GM18519 (cell line): ENCODE measurements around the gene GAB1.
"Not testable (repeated sequence)": the region's sequence is repeated elsewhere in the genome, so short reads cannot be mapped to it uniquely, and the experiment has no call there.

Experiments used
- ATAC-seq: cut with Tn5 transposase; IDR thresholded peaks from one replicate; pipeline ENCODE4 v1.9.1; 2021; ENCODE audit warnings: mild to moderate bottlenecking, moderate library complexity; ENCODE audit not compliant: unreplicated experiment, low FRiP score

Gene GAB1

GRCh38 chr4:143337600-143338287 lies 1.1 kb downstream of the GAB1 start:
- no peak for ATAC-seq

GRCh38 chr4:143338313-143338712 lies 1.6 kb downstream of the GAB1 start:
- no peak for ATAC-seq

GRCh38 chr4:143339497-143339896 lies 2.8 kb downstream of the GAB1 start:
- no peak for ATAC-seq

GRCh38 chr4:143341186-143341755 lies 4.6 kb downstream of the GAB1 start:
- no peak for ATAC-seq

GRCh38 chr4:143343276-143343831 lies 6.7 kb downstream of the GAB1 start:
- ATAC-seq, result no peak

GRCh38 chr4:143344041-143344440 lies 7.4 kb downstream of the GAB1 start:
- no peak for ATAC-seq

GRCh38 chr4:143344774-143345173 lies 8.1 kb downstream of the GAB1 start:
- no peak for ATAC-seq

- no peak for ATAC-seq
Measured at GRCh38 chr4:143345356-143345755, 8.7 kb downstream of the GAB1 start.

GRCh38 chr4:143346206-143346605 lies 9.5 kb downstream of the GAB1 start:
- ATAC-seq, result no peak

GRCh38 chr4:143347484-143348111 lies 10.9 kb downstream of the GAB1 start:
- ATAC-seq, result no peak

GRCh38 chr4:143348233-143349077 lies 11.8 kb downstream of the GAB1 start:
- no peak for ATAC-seq

- ATAC-seq, result not testable (repeated sequence)
Measured at GRCh38 chr4:143349858-143350527, 13.3 kb downstream of the GAB1 start.

GRCh38 chr4:143351149-143351691 lies 14.5 kb downstream of the GAB1 start:
- no peak for ATAC-seq

- ATAC-seq, result no peak
Measured at GRCh38 chr4:143351774-143352451, 15.2 kb downstream of the GAB1 start.

- no peak for ATAC-seq
Measured at GRCh38 chr4:143352720-143353119, 16.0 kb downstream of the GAB1 start.

- ATAC-seq, result no peak
Measured at GRCh38 chr4:143353797-143354196, 17.1 kb downstream of the GAB1 start.

- ATAC-seq, result no peak
Measured at GRCh38 chr4:143354990-143355389, 18.3 kb downstream of the GAB1 start.

- no peak for ATAC-seq
Measured at GRCh38 chr4:143355540-143356217, 19.0 kb downstream of the GAB1 start.

GRCh38 chr4:143356493-143356892 lies 19.8 kb downstream of the GAB1 start:
- ATAC-seq, result no peak
